HG02588 (cell line): ENCODE data around the gene SYDE2.
A peak's percentile ranks its signal among the peaks of the same experiment; 100 is the strongest.
"Not testable (repeated sequence)": the region's sequence is repeated elsewhere in the genome, so short reads cannot be mapped to it uniquely, and the experiment has no call there.

ENCODE experiments used
- ATAC-seq: cut with Tn5 transposase; IDR thresholded peaks from one replicate; pipeline ENCODE4 v1.9.1; 2021; ENCODE audit warnings: mild to moderate bottlenecking, moderate library complexity; ENCODE audit not compliant: unreplicated experiment

Gene SYDE2

GRCh38 chr1:85200463-85201339 lies at the start of gene SYDE2:
Gene SYDE2 (minus strand): TSS chr1:85201016. CDS start chr1:85200996, 20 bp downstream.
- peak; percentile 85 for ATAC-seq

GRCh38 chr1:85249042-85249441 lies 48.2 kb upstream of the SYDE2 start:
- ATAC-seq = not testable (repeated sequence)

GRCh38 chr1:85245891-85246290 lies 45.1 kb upstream of the SYDE2 start:
- ATAC-seq = no peak

- ATAC-seq = no peak
These were observed 44.6 kb upstream of the SYDE2 start for GRCh38 chr1:85245456-85245855.

GRCh38 chr1:85244271-85245061 lies 43.6 kb upstream of the SYDE2 start:
- no peak for ATAC-seq

- ATAC-seq = no peak
These were observed 42.6 kb upstream of the SYDE2 start for GRCh38 chr1:85243372-85243771.

- ATAC-seq = no peak
These were observed 39.8 kb upstream of the SYDE2 start for GRCh38 chr1:85240643-85241042.

GRCh38 chr1:85240174-85240601 lies 39.4 kb upstream of the SYDE2 start:
- ATAC-seq = no peak

GRCh38 chr1:85237613-85238012 lies 36.8 kb upstream of the SYDE2 start:
- no peak for ATAC-seq

GRCh38 chr1:85230305-85230977 lies 29.6 kb upstream of the SYDE2 start:
- no peak for ATAC-seq

GRCh38 chr1:85229574-85230097 lies 28.8 kb upstream of the SYDE2 start:
- ATAC-seq = no peak

- no peak for ATAC-seq
These were observed 28.2 kb upstream of the SYDE2 start for GRCh38 chr1:85228972-85229371.

GRCh38 chr1:85225624-85226380 lies 25.0 kb upstream of the SYDE2 start:
- ATAC-seq = no peak

- no peak for ATAC-seq
These were observed 24.2 kb upstream of the SYDE2 start for GRCh38 chr1:85224734-85225623.

- no peak for ATAC-seq
These were observed 23.5 kb upstream of the SYDE2 start for GRCh38 chr1:85224295-85224694.

- no peak for ATAC-seq
These were observed 22.5 kb upstream of the SYDE2 start for GRCh38 chr1:85223334-85223733.

GRCh38 chr1:85220756-85221201 lies 20.0 kb upstream of the SYDE2 start:
- no peak for ATAC-seq

- no peak for ATAC-seq
These were observed 19.2 kb upstream of the SYDE2 start for GRCh38 chr1:85219853-85220610.

- ATAC-seq = no peak
These were observed 15.9 kb upstream of the SYDE2 start for GRCh38 chr1:85216697-85217096.
